GM12878 (cell line): ENCODE data around the gene TMEM11.

ENCODE experiments used
- CHD1 ChIP-seq: IDR thresholded peaks from 2 replicates; pipeline ENCODE4 v1.6.1; 2012; ENCODE audit warnings: low read depth, low read length, improper control_type of control experiment
- CTCF ChIP-seq, 3 experiments: IDR thresholded peaks in 2 of 3; conservative IDR thresholded peaks in 1 of 3; 2 replicates each; pipeline ENCODE4 v1.5.1; 2011; ENCODE audit warnings: low read depth in 3 of 3, low read length in 3 of 3, mild to moderate bottlenecking in 3 of 3, control low read depth in 2 of 3, moderate library complexity in 2 of 3, inconsistent platforms in 1 of 3, mixed read lengths in 1 of 3; ENCODE audit not compliant: control insufficient read depth in 2 of 3, insufficient read depth in 1 of 3; ENCODE audit errors: extremely low read depth in 1 of 3
- ETV6 ChIP-seq, 2 experiments: fragments of 450-650 bp in 1 of 2; IDR thresholded peaks in 1 of 2; conservative IDR thresholded peaks in 1 of 2; 2 replicates each; pipeline ENCODE4 v1.6.1; 2014; ENCODE audit warnings: antibody characterized with exemption in 1 of 2, borderline replicate concordance in 1 of 2, low read depth in 1 of 2, mild to moderate bottlenecking in 1 of 2, moderate library complexity in 1 of 2
- SREBF2 ChIP-seq: IDR thresholded peaks from 2 replicates; pipeline ENCODE4 v1.6.1; 2012; ENCODE audit warnings: mild to moderate bottlenecking, low read length
- STAT3 ChIP-seq: IDR thresholded peaks from 2 replicates; pipeline ENCODE4 v1.6.1; 2011; ENCODE audit warnings: low read depth, low read length, improper control_type of control experiment
- TARDBP ChIP-seq: IDR thresholded peaks from 2 replicates; pipeline ENCODE4 v1.6.1; 2016; ENCODE audit warnings: borderline replicate concordance
- YY1 ChIP-seq: IDR thresholded peaks from 2 replicates; pipeline ENCODE4 v1.6.1; 2011; ENCODE audit warnings: low read depth, mild to moderate bottlenecking, low read length

- TF ChIP-seq CTCF (IDR thresholded peaks at IDR 0.05 in 2 of 3, conservative IDR thresholded peaks at IDR 0.05 in 1 of 3; ENCODE audit: control insufficient read depth in 2 of 3, extremely low read depth in 1 of 3, insufficient read depth in 1 of 3, low read depth in 3 of 3, low read length in 3 of 3): no peak
- TF ChIP-seq STAT3: no peak
- TF ChIP-seq ETV6 (conservative IDR thresholded peaks at IDR 0.05 in 1 of 2, IDR thresholded peaks at IDR 0.05 in 1 of 2; ENCODE audit: borderline replicate concordance in 1 of 2, low read depth in 1 of 2): no peak
- TF ChIP-seq TARDBP: no peak
- TF ChIP-seq CHD1: no peak
- TF ChIP-seq SREBF2: no peak
- no peak for TF ChIP-seq YY1
These were observed 34.5 kb upstream of the TMEM11 start for GRCh38 chr17:21248500-21248899.
